Endothelial cell of umbilical vein (primary cell): Measurements from ENCODE around the gene KCNK16. TPM values are rescaled to one million over a fixed set of nuclear protein-coding genes. Genes with fewer than 3 reads are reported as not detected.

ENCODE experiments used
- BruUV-seq: library from RNA; stranded (reverse); fragments of 400-500 nt; replicated peaks from 2 replicates; lab custom pipeline; 2021; lab: Mats Ljungman, UMichigan
- CTCF ChIA-PET: fragments of 300-600, 350-600 bp; sonication (Branson Sonifier 250); formaldehyde crosslinking; loops from one replicate; lab custom pipeline; 2021; ENCODE audit warnings: antibody characterized with exemption, inconsistent platforms; lab: Charles Lee
- POLR2A ChIA-PET: fragments of 300-600, 350-600 bp; sonication (Branson Sonifier 250); formaldehyde crosslinking; loops from one replicate; lab custom pipeline; 2021; ENCODE audit warnings: antibody characterized with exemption, inconsistent platforms; lab: Charles Lee
- DNase-seq: peaks from one replicate; pipeline ENCODE4 v3.0.0-alpha.2; 2011; ENCODE audit warnings: low read depth, low spot score
- FAIRE-seq: peaks from 2 replicates; lab custom pipeline; 2011; peaks lifted over from hg19 to GRCh38; lab: Jason Lieb, UNC
- H2AFZ ChIP-seq: 2 replicates; pipeline ENCODE4 v1.6.0; 2012; ENCODE audit warnings: low read depth, low read length, control low read depth, inconsistent platforms
- H3K27ac ChIP-seq: 2 replicates; pipeline ENCODE4 v1.5.1; 2011; ENCODE audit warnings: low read depth, mild to moderate bottlenecking, control low read depth, low read length, moderate library complexity; ENCODE audit not compliant: insufficient read depth
- H3K27me3 ChIP-seq, 2 experiments: 2 replicates each; pipeline versions ENCODE4 v1.6.0 to v1.6.1; 2011; ENCODE audit warnings: low read length in 2 of 2, mixed read lengths in 1 of 2; ENCODE audit not compliant: control insufficient read depth in 2 of 2, insufficient read depth in 2 of 2
- H3K36me3 ChIP-seq, 2 experiments: 2 replicates in 1 of 2; 3 replicates in 1 of 2; pipeline ENCODE4 v1.5.1; 2011; ENCODE audit warnings: low read length in 2 of 2, mild to moderate bottlenecking in 1 of 2, moderate library complexity in 1 of 2; ENCODE audit not compliant: control insufficient read depth in 2 of 2, insufficient read depth in 2 of 2; ENCODE audit errors: extremely low read depth in 1 of 2
- H3K4me1 ChIP-seq: 3 replicates; pipeline ENCODE4 v1.5.1; 2011; ENCODE audit warnings: mild to moderate bottlenecking, low read length; ENCODE audit not compliant: control insufficient read depth, insufficient read depth; ENCODE audit errors: extremely low read depth
- H3K4me2 ChIP-seq: 2 replicates; pipeline ENCODE4 v1.6.1; 2011; ENCODE audit warnings: low read length, control low read depth, mixed read lengths; ENCODE audit not compliant: insufficient read depth
- H3K4me3 ChIP-seq, 3 experiments: fragments of 200-600 bp in 1 of 3; sonication (generic), shearing (Covaris generic) in 1 of 3; replicated peaks in 1 of 3; 2 replicates each; pipeline ENCODE4 v1.5.1; 2011 to 2016; ENCODE audit warnings: control low read depth in 3 of 3, low read length in 3 of 3, mild to moderate bottlenecking in 2 of 3, inconsistent platforms in 1 of 3, low read depth in 1 of 3, moderate library complexity in 1 of 3; ENCODE audit not compliant: insufficient read depth in 1 of 3
- H3K79me2 ChIP-seq: 2 replicates; pipeline ENCODE4 v1.6.0; 2012; ENCODE audit warnings: low read length, inconsistent platforms; ENCODE audit not compliant: control insufficient read depth, insufficient read depth
- H3K9ac ChIP-seq: replicated peaks from 2 replicates; pipeline ENCODE3; 2011; ENCODE audit warnings: low read length, control low read depth; ENCODE audit not compliant: insufficient read depth; ENCODE audit errors: extremely low read depth
- H3K9me1 ChIP-seq: replicated peaks from 3 replicates; pipeline ENCODE4 v1.6.0; 2011; ENCODE audit warnings: mild to moderate bottlenecking, low read length; ENCODE audit not compliant: control insufficient read depth, insufficient read depth; ENCODE audit errors: extremely low read depth
- H3K9me3 ChIP-seq: replicated peaks from 2 replicates; pipeline ENCODE4 v1.5.1; 2012; ENCODE audit warnings: low read length, inconsistent platforms; ENCODE audit not compliant: control insufficient read depth, insufficient read depth
- H4K20me1 ChIP-seq: replicated peaks from 2 replicates; pipeline ENCODE3; 2011; ENCODE audit warnings: mild to moderate bottlenecking, low read length; ENCODE audit not compliant: control insufficient read depth, insufficient read depth; ENCODE audit errors: extremely low read depth
- EZH2 ChIP-seq: IDR thresholded peaks from 2 replicates; pipeline ENCODE4 v1.6.1; 2012; ENCODE audit warnings: borderline replicate concordance, low read depth, mild to moderate bottlenecking, moderate library complexity, low read length, inconsistent platforms; ENCODE audit not compliant: severe bottlenecking
- FOS ChIP-seq: IDR thresholded peaks from 2 replicates; pipeline ENCODE4 v1.6.1; 2011; ENCODE audit warnings: mild to moderate bottlenecking, low read length, moderate library complexity, borderline replicate concordance; ENCODE audit not compliant: insufficient read depth
- GATA2 ChIP-seq: IDR thresholded peaks from 2 replicates; pipeline ENCODE4 v1.7.0; 2011; ENCODE audit warnings: low read depth, mild to moderate bottlenecking, moderate library complexity, mixed read lengths, low read length; ENCODE audit not compliant: insufficient read length, insufficient read depth
- JUN ChIP-seq: IDR thresholded peaks from 2 replicates; pipeline ENCODE4 v1.6.1; 2011; ENCODE audit warnings: borderline replicate concordance, low read depth; ENCODE audit not compliant: insufficient read length, insufficient read depth
- MYC ChIP-seq: IDR thresholded peaks from one replicate; pipeline ENCODE4 v1.6.1; 2011; ENCODE audit warnings: mild to moderate bottlenecking, low read depth, low read length
- POLR2A ChIP-seq: IDR thresholded peaks from 2 replicates; pipeline ENCODE4 v1.6.1; 2012; ENCODE audit warnings: low read depth, mild to moderate bottlenecking, control low read depth, low read length
- POLR2AphosphoS5 ChIP-seq: IDR thresholded peaks from 2 replicates; pipeline ENCODE4 v1.6.1; 2012; ENCODE audit warnings: low read depth, mild to moderate bottlenecking, control low read depth, low read length, moderate library complexity; ENCODE audit not compliant: insufficient read depth
- dilution Hi-C: fragments of 300-500 bp; cut with MboI; formaldehyde crosslinking; loops from one replicate; pipeline ENCODE4 v1.15.0; 2019; ENCODE audit warnings: low sequenced_read_pairs; ENCODE audit not compliant: extremely low pct_ligation_motif_present
- intact Hi-C: fragments of 100-400 bp; cut with micrococcal nuclease; formaldehyde crosslinking; loops from one replicate; pipeline ENCODE4 v1.10.0; 2022
- polyA plus RNA-seq, 4 experiments: library from polyadenylated mRNA; depleted of rRNA in 3 of 4; stranded (reverse) in 3 of 4; unstranded in 1 of 4; fragments of >200 nt; gene quantifications; 2 replicates each; pipeline versions ENCODE4 v1.2.1 to v1.2.3, GENCODE V29; 2011 to 2012; ENCODE audit warnings: missing spikeins in 1 of 4
- total RNA-seq: library from RNA; stranded (reverse); gene quantifications from 2 replicates; pipeline ENCODE4 v1.2.3, GENCODE V29; 2021
- TF ChIP-seq, protein P1 (sequence below): IDR thresholded peaks from 2 replicates; pipeline ENCODE4 v1.6.1; 2011; ENCODE audit not compliant: insufficient read depth, insufficient read length
- TF ChIP-seq, protein P2 (sequence below), 2 donors: IDR thresholded peaks; 1 replicate in 1 of 2; 2 replicates in 1 of 2; pipeline ENCODE4 v1.5.1; 2011; ENCODE audit warnings: low read length in 2 of 2, mild to moderate bottlenecking in 2 of 2, moderate library complexity in 2 of 2, control low read depth in 1 of 2, inconsistent platforms in 1 of 2, low read depth in 1 of 2; ENCODE audit not compliant: insufficient read depth in 1 of 2; ENCODE audit errors: extremely low read depth in 1 of 2

KCNK16 gene
- total and polyA plus RNA-seq, 2 donors (not counting 3 experiments of a cell fraction or from before 2014, with no cell fraction given) = not detected

DNA sequence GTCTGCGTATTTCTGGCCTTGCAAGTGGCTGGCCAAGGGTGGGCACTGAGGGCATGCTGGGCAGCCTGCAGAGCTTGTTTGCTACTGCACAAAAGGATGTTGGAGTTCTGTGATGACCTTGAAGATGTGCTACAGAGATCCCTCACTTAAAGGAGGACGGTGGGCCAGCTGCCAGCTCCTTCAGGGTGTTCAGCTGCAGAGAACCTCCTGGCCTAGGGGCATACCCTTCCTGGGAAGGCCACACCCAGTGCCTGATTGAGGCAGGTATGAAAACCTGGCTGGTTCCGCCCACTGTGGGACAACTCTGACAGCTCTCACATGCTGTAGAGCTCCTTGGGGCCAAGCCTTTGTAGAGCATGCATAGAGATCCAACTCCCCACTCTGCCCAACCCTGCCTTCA, 5.2 kb downstream of the KCNK16 start:
- H3K27ac ChIP-seq = no peak overlapping the region
- H3K79me2 ChIP-seq = no peaks in the 10 kb centered on the region
- H3K4me3 ChIP-seq = no peak overlapping the region
- H3K4me2 ChIP-seq = no peak overlapping the region
- H3K4me1 ChIP-seq = no peaks in the 10 kb centered on the region
- no peaks in the 10 kb centered on the region for H3K9me1 ChIP-seq
- H3K9ac ChIP-seq = no peak overlapping the region
- H4K20me1 ChIP-seq = no peaks in the 10 kb centered on the region
- ChIA-PET POLR2A (no interaction called here), CTCF (interaction anchor here (1.3 kb wide), 1 partner anchor 15 kb away, joined by 4 read pairs; no protein-coding TSS in a partner anchor)
- H2AFZ ChIP-seq = no peak overlapping the region
- dilution Hi-C loops (no loop called here), intact Hi-C loops (no loop called here)
- no peak for TF ChIP-seq JUN
- no peak for TF ChIP-seq POLR2AphosphoS5
- TF ChIP-seq, protein P1, sequence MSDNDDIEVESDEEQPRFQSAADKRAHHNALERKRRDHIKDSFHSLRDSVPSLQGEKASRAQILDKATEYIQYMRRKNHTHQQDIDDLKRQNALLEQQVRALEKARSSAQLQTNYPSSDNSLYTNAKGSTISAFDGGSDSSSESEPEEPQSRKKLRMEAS = no peak
- TF ChIP-seq, protein P2, sequence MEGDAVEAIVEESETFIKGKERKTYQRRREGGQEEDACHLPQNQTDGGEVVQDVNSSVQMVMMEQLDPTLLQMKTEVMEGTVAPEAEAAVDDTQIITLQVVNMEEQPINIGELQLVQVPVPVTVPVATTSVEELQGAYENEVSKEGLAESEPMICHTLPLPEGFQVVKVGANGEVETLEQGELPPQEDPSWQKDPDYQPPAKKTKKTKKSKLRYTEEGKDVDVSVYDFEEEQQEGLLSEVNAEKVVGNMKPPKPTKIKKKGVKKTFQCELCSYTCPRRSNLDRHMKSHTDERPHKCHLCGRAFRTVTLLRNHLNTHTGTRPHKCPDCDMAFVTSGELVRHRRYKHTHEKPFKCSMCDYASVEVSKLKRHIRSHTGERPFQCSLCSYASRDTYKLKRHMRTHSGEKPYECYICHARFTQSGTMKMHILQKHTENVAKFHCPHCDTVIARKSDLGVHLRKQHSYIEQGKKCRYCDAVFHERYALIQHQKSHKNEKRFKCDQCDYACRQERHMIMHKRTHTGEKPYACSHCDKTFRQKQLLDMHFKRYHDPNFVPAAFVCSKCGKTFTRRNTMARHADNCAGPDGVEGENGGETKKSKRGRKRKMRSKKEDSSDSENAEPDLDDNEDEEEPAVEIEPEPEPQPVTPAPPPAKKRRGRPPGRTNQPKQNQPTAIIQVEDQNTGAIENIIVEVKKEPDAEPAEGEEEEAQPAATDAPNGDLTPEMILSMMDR (IDR thresholded peaks at IDR 0.05; ENCODE audit: extremely low read depth in 1 of 2, insufficient read depth in 1 of 2, low read depth in 1 of 2, low read length in 2 of 2) = no peak
- no peak for TF ChIP-seq GATA2
- TF ChIP-seq POLR2A = no peak
- TF ChIP-seq FOS = no peak
- no peak for TF ChIP-seq MYC
- no peak for TF ChIP-seq EZH2
- no TSS peak for BruUV-seq
- no peak for FAIRE-seq
- no peaks in the 10 kb centered on the region for H3K9me3 ChIP-seq
- no peaks in the 10 kb centered on the region for H3K36me3 ChIP-seq
- DNase-seq = no peak
- peaks cover 17 to 24% of the 10 kb centered on the region in 2 experiments for H3K27me3 ChIP-seq
